ENCODE results near the gene GABRQ.

Gene GABRQ

DNA sequence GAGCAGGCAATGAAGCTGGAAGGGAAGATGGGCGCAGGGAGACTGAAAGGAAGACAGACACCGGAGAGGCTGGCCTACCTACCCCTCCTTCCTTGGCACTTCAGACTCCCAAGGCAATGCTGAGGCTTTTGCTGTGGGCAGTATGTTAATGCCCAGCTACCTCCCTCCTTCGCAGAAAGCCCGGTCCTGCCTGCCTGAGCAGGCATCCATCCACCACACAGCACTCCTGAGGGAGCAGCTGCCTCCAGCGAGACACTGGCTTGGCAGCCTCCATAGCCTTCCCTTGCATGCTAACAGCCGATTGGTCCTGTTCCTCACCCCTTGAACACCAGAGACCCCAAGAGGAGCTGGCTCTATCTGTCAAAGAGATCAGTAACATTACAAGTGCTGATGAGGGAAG, 14.4 kb downstream of the GABRQ start:
- TF ChIP-seq, protein P1, sequence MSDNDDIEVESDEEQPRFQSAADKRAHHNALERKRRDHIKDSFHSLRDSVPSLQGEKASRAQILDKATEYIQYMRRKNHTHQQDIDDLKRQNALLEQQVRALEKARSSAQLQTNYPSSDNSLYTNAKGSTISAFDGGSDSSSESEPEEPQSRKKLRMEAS (IDR thresholded peaks at IDR 0.05) = no peak
- no peak for TF ChIP-seq EP300 (IDR thresholded peaks at IDR 0.05; ENCODE audit: borderline replicate concordance)
- no peak for TF ChIP-seq YY1 (IDR thresholded peaks at IDR 0.05; ENCODE audit: low read depth)
- no peak for TF ChIP-seq CEBPB (IDR thresholded peaks at IDR 0.05)
- no peak for TF ChIP-seq NFIC (IDR thresholded peaks at IDR 0.05)
- no peak for TF ChIP-seq CREB1 (IDR thresholded peaks at IDR 0.05; ENCODE audit: low read depth)
- no peak for TF ChIP-seq TEAD4 (IDR thresholded peaks at IDR 0.05)

GRCh38 chrX:152652467-152652866, 14.8 kb downstream of the GABRQ start:
- no peak for TF ChIP-seq EGR1 (IDR thresholded peaks at IDR 0.05)
- TF ChIP-seq, protein P2, sequence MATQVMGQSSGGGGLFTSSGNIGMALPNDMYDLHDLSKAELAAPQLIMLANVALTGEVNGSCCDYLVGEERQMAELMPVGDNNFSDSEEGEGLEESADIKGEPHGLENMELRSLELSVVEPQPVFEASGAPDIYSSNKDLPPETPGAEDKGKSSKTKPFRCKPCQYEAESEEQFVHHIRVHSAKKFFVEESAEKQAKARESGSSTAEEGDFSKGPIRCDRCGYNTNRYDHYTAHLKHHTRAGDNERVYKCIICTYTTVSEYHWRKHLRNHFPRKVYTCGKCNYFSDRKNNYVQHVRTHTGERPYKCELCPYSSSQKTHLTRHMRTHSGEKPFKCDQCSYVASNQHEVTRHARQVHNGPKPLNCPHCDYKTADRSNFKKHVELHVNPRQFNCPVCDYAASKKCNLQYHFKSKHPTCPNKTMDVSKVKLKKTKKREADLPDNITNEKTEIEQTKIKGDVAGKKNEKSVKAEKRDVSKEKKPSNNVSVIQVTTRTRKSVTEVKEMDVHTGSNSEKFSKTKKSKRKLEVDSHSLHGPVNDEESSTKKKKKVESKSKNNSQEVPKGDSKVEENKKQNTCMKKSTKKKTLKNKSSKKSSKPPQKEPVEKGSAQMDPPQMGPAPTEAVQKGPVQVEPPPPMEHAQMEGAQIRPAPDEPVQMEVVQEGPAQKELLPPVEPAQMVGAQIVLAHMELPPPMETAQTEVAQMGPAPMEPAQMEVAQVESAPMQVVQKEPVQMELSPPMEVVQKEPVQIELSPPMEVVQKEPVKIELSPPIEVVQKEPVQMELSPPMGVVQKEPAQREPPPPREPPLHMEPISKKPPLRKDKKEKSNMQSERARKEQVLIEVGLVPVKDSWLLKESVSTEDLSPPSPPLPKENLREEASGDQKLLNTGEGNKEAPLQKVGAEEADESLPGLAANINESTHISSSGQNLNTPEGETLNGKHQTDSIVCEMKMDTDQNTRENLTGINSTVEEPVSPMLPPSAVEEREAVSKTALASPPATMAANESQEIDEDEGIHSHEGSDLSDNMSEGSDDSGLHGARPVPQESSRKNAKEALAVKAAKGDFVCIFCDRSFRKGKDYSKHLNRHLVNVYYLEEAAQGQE (IDR thresholded peaks at IDR 0.05; ENCODE audit: low read depth) = no peak
- TF ChIP-seq, protein P3, sequence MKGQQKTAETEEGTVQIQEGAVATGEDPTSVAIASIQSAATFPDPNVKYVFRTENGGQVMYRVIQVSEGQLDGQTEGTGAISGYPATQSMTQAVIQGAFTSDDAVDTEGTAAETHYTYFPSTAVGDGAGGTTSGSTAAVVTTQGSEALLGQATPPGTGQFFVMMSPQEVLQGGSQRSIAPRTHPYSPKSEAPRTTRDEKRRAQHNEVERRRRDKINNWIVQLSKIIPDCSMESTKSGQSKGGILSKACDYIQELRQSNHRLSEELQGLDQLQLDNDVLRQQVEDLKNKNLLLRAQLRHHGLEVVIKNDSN (IDR thresholded peaks at IDR 0.05) = no peak
- TF ChIP-seq YY1 (IDR thresholded peaks at IDR 0.05; ENCODE audit: low read depth) = no peak
- TF ChIP-seq TEAD4 (IDR thresholded peaks at IDR 0.05) = no peak
- TF ChIP-seq NFIC (IDR thresholded peaks at IDR 0.05) = no peak
- no peak for TF ChIP-seq RAD21 (IDR thresholded peaks at IDR 0.05; ENCODE audit: low read depth)
- TF ChIP-seq EP300 (IDR thresholded peaks at IDR 0.05; ENCODE audit: borderline replicate concordance) = no peak
- TF ChIP-seq, protein P1 (IDR thresholded peaks at IDR 0.05) = no peak
- no peak for TF ChIP-seq CREB1 (IDR thresholded peaks at IDR 0.05; ENCODE audit: low read depth)
- no peak for TF ChIP-seq TAF1 (IDR thresholded peaks at IDR 0.05; ENCODE audit: low read depth)
- TF ChIP-seq CEBPB (IDR thresholded peaks at IDR 0.05) = no peak
- no peak for TF ChIP-seq TCF12 (IDR thresholded peaks at IDR 0.05; ENCODE audit: low read depth)

GRCh38 chrX:152656087-152656486, 18.4 kb downstream of the GABRQ start:
- TF ChIP-seq CEBPB (IDR thresholded peaks at IDR 0.05) (no peak), EP300 (IDR thresholded peaks at IDR 0.05; ENCODE audit: borderline replicate concordance) (no peak), RAD21 (IDR thresholded peaks at IDR 0.05; ENCODE audit: low read depth) (no peak), TAF1 (IDR thresholded peaks at IDR 0.05; ENCODE audit: low read depth) (no peak), TCF12 (IDR thresholded peaks at IDR 0.05; ENCODE audit: low read depth) (no peak), YY1 (IDR thresholded peaks at IDR 0.05; ENCODE audit: low read depth) (no peak), CREB1 (IDR thresholded peaks at IDR 0.05; ENCODE audit: low read depth) (no peak), TEAD4 (IDR thresholded peaks at IDR 0.05) (no peak), NFIC (IDR thresholded peaks at IDR 0.05) (no peak), FOXM1 (IDR thresholded peaks at IDR 0.05; ENCODE audit: borderline replicate concordance, low read depth) (no peak), ZBTB7A (IDR thresholded peaks at IDR 0.05; ENCODE audit: low read depth) (no peak)
- TF ChIP-seq, protein P1 (IDR thresholded peaks at IDR 0.05) = no peak
- TF ChIP-seq, protein P2 (IDR thresholded peaks at IDR 0.05; ENCODE audit: low read depth) = no peak
- TF ChIP-seq, protein P3 (IDR thresholded peaks at IDR 0.05) = no peak

- no peak for TF ChIP-seq CEBPB (IDR thresholded peaks at IDR 0.05)
- TF ChIP-seq, protein P3 (IDR thresholded peaks at IDR 0.05) = no peak
- TF ChIP-seq TCF12 (IDR thresholded peaks at IDR 0.05; ENCODE audit: low read depth) = no peak
These were observed 19.2 kb downstream of the GABRQ start for GRCh38 chrX:152656890-152657289.

DNA sequence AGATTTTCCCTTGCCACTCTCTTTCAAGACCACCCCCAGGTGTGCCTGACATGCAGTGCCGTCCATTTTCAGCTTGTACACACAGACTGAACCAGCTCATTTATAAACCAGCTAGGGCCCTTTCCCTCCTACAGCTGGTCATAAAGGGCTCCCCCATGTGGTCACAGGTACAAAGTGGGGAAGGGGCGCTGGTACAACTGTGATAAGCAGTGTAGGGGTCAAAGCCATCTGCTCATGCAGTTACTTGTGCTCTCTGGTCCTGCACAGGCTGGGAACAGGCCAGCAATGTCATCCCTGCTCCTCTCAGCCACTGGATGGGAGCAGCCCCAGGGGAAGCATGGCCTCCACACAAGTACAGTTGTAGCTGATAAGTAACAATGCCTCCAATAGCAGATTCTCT, 20.6 kb downstream of the GABRQ start:
- TF ChIP-seq TCF12 (IDR thresholded peaks at IDR 0.05; ENCODE audit: low read depth) (no peak), EGR1 (IDR thresholded peaks at IDR 0.05) (no peak), ZBTB7A (IDR thresholded peaks at IDR 0.05; ENCODE audit: low read depth) (no peak), RAD21 (IDR thresholded peaks at IDR 0.05; ENCODE audit: low read depth) (no peak), CEBPB (IDR thresholded peaks at IDR 0.05) (no peak), CREB1 (IDR thresholded peaks at IDR 0.05; ENCODE audit: low read depth) (no peak), YY1 (IDR thresholded peaks at IDR 0.05; ENCODE audit: low read depth) (no peak), EP300 (IDR thresholded peaks at IDR 0.05; ENCODE audit: borderline replicate concordance) (no peak), TEAD4 (IDR thresholded peaks at IDR 0.05) (no peak), NFIC (IDR thresholded peaks at IDR 0.05) (no peak), TAF1 (IDR thresholded peaks at IDR 0.05; ENCODE audit: low read depth) (no peak), FOXM1 (IDR thresholded peaks at IDR 0.05; ENCODE audit: borderline replicate concordance, low read depth) (no peak)
- TF ChIP-seq, protein P2 (IDR thresholded peaks at IDR 0.05; ENCODE audit: low read depth) = no peak
- TF ChIP-seq, protein P3 (IDR thresholded peaks at IDR 0.05) = no peak
- TF ChIP-seq, protein P1 (IDR thresholded peaks at IDR 0.05) = no peak

Measured in Ishikawa (cell line).